ENCODE measurements around the gene CITED1.

GRCh38 chrX:72254816-72255215 lies 50.9 kb downstream of the CITED1 start:
- TF ChIP-seq FOXA1 (IDR thresholded peaks at IDR 0.05) (no peak), FOXA1 (CRISPR knock-in tag; IDR thresholded peaks at IDR 0.05) (no peak), HNF4A (CRISPR knock-in tag; IDR thresholded peaks at IDR 0.05) (no peak), MAFK (conservative IDR thresholded peaks at IDR 0.05 in 1 of 2, IDR thresholded peaks at IDR 0.05 in 1 of 2; ENCODE audit: low read length in 2 of 2) (no peak)
